ENCODE measurements around the gene RABGAP1L.
"Not testable (repeated sequence)": the region's sequence is repeated elsewhere in the genome, so short reads cannot be mapped to it uniquely, and the experiment has no call there.

RABGAP1L gene

DNA sequence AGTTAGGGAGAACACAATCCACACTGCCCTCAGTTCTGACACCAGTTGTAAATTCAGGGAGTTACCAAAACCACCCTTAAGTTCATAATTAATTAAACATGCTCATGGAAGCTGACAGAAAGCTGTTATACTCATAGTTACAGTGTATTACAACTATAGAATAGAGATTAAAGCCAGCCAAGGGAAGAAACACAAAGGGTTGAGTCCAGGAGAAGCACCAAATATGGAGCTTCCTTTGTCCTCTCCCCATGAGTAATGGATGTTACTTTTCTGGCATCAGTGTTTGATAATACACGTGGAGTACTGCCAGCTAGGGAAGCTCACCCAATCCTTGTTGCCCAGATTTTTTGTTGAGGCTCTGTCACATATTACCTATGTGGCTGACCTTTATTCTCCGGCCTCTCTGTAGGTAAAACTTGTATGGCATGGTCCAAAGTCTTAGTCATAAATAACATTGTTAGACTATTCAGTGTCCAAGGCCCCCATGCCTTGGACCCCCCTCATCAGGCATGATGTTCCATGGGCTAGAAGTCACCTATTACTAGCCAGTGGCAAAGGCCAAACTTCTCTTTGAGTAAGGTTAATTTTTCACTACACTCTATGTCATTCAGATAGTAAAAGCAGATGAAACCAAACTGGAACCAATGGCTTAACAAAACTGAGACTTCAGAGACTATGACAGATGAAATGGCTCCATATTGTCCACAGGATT lies 464.2 kb downstream of the RABGAP1L start:
- DNase-seq, result no peak

DNA sequence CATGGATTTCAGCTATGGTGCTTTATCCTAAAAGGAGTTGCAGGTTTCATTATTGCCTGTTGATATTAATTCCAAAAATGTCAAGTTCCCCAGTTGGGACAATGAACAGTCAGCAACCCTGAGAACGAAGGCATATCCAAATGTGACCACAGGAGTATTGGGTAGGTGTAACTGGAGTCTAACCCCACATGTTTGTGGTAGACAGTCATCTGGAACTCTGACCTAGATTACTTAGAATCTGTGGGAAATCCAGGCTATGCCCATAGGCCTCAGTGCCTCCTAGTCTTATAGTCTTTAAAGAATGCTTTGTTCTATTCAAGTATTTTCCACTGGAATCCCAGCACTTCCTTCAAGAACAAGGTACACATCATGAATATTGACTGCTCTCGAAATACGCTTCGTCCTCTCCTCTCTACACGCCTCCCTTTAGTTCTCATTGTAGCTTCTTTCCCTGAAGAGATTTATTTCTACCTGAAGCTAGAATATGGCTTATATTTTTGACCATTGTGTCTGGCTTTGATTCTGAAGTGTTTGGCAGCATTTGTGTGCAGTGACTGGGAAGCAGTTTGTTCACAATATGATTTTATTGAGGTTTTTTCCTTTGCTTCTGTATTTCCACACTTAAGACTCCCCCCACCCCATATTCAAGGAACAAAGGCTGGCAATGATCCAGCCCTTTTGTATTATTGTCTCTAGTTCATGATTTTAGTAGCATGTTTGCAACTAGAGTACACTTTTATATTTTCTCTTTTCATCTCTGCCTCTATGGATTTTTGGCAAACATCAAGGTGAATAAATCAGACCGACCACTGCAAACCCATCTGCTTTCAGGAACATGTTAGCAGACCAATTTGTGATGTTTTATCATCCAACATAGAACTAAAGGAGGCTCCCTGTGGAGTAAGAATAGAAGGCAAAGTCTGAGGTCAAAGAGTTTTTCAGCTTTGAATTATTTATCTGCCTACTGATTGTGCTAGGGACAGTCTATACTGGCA lies 467.0 kb downstream of the RABGAP1L start:
- no peak for DNase-seq

DNA sequence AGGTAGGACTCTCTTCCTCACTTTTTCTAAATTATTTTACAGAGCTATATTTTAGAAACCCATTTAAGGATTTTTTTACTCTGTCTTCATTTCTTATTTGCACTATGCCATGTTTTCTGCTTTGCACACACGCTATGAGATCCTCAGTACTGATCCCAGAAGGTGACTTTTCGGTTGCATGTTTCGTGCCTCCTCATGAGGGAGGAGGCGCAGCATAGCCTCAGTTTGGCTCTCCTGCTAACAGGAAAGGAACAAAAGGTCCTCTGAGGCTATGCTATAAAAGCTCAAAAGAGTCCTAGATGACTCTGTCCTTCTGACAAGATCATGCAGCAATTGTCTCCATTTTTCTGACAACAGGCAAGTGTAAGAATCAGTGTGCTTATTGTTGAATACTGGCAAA lies 478.2 kb downstream of the RABGAP1L start:
- no peak for DNase-seq

DNA sequence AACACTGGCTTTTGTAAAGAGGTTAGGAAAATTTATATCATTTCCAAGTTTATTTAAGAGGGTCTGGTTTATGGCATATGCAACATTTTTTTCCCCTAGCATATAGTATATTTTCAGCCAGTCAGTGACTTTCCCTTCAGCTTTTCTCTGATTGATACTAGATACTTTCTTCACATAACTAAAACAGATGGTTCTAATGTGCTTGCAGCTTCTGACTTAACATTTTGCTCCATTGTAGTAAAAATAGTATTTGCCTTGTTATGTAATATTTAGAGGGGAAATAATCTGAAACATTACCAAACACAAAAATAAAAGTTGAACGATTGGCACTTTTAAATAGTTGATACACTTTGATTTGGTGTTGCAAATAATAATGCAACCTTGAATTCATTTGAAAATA lies 480.1 kb downstream of the RABGAP1L start:
- DNase-seq, result no peak

DNA sequence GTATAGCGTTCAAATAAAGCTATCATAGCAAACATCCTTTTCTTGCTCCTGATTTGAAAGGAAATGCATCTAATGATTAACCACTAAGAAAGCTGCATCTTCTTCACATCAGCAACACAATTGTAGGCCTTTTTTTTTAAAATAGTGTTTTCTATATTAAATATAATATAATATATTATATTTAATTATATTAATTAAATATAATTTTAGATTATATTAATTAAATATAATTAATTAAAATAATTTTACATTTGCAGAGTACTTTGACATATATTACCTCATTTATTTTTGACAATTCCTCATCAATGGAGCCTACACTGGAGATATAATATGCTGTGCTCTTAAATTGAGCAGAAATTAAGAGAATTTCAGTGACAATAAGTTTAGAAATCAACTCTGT lies 481.5 kb downstream of the RABGAP1L start:
- DNase-seq, result no peak

DNA sequence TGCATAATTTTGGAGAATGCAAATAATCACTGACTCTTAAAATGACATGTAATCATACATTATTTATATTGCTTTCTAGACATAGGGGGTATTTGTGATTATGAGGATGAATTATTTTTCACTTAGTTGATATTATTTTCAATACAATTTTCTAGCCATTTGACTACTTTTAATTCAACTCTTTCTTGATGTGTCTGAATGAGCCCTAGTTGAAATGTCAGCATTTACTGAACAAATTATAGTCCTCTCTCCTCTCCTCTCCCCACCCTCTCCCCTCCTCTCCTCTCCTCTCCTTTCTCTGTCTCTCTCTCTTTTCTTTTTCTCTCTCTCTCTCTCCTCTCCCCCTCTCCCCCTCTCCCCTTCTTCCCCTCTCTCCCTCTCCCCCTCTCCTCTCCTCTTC lies 483.1 kb downstream of the RABGAP1L start:
- no peak for DNase-seq

DNA sequence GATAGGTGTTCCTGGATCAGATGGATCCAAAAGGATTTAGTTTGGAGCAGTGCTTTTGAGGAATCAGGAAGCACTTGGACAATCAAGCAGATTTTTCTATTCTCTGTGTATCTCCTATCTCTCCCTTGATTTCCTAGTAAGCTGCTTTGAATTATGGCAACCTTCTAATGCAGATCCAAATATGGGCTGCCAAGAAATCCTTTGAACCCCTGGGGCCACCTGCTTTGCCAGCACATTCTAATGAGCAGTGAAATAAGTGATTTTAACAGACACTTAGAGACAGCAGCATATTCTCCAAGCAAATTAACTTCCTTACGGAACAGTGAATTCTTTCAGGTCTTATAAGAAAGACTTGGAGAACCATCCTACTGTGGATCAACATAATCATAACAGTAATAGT lies 483.9 kb downstream of the RABGAP1L start:
- no peak for DNase-seq

DNA sequence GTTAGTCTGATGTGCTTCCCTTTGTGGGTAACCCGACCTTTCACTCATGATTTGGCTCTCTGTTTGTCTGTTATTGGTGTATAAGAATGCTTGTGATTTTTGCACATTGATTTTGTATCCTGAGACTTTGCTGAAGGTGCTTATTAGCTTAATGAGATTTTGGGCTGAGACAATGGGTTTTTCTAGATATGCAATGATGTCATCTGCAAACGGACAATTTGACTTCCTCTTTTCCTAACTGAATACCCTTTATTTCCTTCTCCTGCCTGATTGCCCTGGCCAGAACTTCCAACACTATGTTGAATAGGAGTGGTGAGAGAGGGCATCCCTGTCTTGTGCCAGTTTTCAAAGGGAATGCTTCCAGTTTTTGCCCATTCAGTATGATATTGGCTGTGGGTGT lies 490.3 kb downstream of the RABGAP1L start:
- not testable (repeated sequence) for DNase-seq

DNA sequence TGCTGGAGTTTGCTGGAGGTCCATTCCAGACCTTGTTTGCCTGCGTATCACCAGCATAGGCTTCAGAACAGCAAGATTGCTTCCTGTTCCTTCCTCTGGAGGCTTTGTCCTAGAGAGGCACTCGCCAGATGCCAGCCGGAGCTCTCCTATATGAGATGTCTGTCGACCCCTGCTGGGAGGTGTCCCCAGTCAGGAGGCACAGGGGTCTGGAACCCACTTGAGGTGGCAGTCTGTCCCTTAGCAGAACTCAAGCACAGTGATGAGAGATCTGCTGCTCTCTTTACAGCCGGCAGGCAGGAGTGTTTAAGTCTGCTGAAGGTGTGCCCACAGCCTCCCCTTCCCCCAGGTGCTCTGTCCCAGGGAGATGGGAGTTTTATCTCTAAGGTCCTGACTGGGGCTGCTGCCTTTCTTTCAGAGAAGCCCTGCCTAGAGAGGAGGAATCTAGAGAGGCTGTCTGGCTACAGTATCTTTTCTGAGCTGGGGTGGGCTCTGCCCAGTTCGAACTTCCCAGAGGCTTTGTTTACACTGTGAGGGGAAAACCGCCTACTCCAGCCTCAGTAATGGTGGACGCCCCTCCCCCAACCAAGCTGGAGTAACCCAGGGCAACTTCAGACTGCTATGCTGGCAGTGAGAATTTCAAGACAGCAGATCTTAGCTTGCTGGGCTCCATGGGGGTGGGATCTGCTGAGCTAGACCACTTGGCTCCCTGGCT lies 493.4 kb downstream of the RABGAP1L start:
- no peak for DNase-seq

DNA sequence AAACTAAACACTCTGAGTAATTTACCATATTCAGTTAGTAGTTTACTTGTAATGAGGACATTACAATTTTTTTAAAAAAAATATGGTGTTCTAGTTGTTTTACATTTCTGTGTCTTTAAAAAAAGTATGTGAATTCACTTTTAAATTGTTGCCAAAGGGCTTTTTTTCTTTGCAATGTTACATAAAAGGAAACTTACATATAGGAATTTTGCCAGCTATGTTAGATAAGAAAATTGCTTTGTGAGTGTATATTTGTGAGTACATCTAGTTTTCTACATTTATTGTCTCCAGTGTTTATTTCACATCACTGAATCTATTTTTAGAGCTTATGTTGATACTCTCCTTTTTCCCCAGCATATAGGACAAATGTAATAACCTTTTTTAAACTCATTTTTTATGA lies 495.2 kb downstream of the RABGAP1L start:
- no peak for DNase-seq

DNA sequence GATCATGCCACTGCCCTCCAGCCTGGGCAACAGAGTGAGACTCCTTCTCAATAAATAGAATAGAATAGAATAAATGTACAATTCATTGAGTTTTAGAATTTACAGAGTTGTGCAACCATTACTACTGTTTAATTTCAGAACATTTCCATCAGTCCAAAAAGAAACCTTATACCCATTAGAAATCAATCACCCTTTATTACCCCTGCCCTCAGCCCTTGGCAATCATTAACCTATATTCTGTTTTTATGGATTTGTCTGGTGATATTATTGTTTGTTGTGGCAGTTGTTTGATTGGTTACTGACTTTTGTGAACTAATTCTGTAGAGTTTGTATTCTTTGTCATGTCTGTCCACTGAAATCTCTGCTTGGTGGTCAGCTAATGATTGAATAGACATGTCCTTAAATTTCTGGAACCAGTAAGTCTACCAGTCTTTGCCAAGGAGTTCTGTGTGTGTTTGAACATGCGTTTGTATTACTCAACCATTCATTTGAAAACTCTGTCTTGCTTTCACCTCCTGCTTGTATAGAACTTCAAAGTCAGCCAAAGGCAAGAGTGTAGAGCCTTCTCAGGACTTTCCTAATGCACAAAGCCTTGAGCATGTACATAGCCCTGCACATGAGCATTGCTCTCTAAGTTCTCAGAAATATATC lies 497.2 kb downstream of the RABGAP1L start:
- DNase-seq, result no peak

DNA sequence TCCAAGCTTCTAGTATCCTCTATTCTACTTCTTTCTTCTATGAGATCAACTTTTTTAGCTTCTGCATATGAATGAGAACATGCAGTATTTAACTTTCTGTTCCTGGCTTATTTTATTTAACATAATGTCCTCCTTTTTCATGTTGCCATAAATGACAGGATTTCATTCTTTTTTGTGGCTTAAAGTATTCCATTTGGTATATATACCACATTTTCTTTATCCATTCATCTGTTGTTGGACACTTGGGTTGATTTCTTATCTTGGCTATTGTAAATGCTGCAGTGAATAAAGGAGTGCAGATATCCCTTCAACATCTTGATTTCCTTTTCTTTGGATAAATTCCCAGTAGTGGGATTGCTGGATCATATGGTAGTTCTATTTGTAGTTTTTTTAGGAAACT lies 498.1 kb downstream of the RABGAP1L start:
- no peak for DNase-seq

DNA sequence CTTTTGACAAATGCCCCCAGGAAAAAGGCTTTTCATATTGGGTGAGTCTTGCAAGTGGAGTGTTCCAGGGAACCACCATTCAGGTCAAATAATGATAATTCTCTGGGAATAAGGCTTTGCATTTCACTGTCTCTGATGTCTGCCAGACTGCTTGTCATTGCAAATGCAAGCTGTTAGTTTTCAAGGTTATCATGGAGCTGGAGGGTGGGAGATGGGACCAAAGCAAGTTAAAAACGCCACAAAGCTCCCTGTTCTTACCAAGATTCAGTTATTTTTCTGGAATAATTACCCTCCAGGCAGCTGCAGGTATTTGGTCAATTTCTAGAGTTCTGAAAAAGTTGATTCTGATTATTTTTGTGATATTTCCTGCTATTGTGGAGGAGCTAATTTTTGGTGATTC lies 498.6 kb downstream of the RABGAP1L start:
- no peak for DNase-seq

DNA sequence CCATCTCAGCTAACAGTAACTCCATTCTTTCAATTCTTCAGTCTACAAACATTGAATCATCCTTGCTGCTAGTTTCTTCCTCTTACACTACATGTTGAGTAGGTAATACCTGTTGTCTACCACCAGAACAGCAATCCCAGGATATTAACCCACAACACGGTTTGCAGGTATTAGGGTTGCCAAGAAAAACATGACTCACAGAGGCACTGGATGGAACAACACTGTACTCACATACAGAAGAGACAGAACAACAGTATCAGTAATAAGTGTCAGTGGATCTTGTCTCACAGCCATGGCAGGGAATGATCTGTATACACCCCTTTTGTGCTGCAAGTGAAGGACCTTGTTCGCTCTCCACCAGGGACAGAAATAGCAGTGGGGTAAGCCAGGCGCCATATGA lies 500.5 kb downstream of the RABGAP1L start:
- DNase-seq, result no peak

DNA sequence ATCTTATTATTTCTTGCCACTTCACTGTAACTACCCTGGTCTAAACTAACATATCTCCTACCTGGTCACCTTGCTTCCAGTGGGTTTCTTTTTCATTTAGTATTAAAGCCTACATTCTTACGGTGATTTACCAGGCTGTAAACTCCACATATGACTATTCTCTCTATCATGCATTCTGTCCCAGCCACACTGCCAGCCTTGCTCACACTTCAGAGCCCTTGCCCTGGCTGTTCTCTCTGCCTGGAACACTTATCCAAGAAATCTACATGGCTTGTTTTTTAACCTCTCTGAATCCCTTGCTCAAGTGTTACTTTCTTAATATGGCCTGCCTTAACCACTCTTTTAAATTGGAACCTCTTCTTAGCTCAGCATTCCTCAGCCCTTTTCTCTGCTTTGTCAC lies 501.2 kb downstream of the RABGAP1L start:
- DNase-seq, result no peak

DNA sequence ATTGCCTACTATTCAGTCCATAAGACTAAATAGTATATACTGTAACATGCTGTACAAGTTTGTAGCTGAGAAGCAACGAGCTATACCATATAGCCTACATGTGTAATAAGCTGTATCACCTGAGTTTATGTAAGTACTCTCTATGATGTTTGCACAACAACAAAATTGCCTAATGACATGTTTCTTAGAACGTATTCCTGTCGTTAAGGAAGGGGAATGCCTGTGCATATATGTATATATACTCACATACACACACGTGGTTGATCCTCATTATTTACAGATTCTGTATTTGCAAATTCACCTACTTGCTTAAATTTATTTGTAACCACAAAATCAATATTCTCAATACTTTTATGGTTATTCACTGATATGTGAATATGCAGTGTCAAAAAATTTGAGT lies 504.0 kb downstream of the RABGAP1L start:
- no peak for DNase-seq

DNA sequence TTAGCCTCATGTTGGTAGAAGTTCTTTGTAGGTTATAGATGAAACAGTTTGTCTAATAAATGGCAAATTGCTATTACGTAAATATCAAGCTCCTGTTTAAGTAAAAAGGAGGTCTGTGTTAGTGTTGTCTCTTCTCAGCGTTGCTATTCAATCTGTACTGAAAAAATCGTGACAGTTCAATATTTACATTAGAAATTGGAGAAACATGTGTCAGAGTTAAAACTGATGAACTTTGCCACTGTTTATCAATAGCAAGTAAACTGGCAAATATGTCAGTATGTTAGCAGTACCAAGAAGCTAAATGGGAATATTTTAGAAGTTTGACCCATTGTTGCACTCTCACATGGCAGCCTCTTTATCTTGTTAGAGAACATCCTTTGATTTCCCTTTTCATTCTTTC lies 506.9 kb downstream of the RABGAP1L start:
- no peak for DNase-seq

DNA sequence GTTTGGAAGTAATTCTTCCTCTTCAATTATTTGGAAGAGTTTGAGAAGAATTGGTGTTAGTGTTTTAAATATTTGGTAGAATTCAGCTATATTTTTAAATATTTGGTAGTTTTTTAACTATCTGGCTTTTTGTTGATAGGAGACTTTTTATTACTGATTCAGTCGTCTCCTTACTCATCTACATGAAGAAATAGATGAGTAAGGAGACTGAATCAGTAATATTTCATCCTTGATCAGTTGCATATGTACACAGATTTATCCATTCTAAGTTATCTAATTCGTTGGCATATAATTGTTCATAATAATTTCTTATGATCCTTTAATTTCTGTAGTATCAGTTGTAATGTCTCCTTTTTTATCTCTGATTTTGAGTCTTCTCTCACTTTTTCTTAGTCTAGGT lies 512.5 kb downstream of the RABGAP1L start:
- no peak for DNase-seq

DNA sequence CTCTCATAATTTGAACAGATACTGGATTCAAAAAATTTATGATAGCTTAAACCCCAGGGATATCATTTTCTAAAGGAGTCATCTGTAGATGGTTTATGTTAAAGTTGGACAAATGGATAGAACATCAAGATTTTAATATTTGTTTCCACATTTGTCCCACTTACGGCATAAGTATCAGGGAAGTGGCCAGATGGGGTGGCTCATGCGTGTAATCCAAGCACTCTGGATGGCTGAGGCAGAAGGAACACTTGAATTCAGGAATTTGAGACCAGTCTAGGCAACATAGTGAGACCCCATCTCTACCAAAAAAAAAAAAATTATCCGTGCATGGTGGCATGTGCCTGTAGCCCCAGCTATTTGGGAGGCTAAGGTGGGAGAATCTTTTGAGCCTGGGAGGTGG lies 517.5 kb downstream of the RABGAP1L start:
- DNase-seq, result no peak

DNA sequence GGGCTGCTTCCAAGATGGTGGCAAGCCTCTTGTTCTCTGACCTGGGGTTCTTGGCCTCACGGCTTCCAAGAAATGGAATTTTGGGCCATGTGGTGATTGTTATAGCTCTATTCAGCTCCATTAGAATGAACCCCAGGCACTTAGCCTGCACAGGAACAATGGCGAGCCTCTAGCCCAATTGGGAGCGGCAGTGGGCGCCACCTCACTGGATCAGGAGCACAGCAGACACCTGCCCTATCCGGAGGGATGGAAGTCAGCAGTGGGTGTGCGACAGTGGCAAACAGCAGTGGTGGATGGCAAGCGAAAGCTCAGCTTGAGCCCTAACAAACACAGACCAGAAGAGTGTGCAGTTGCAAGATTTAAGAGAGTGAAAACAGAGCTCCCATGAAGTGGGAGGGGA lies 519.3 kb downstream of the RABGAP1L start:
- no peak for DNase-seq

DNA sequence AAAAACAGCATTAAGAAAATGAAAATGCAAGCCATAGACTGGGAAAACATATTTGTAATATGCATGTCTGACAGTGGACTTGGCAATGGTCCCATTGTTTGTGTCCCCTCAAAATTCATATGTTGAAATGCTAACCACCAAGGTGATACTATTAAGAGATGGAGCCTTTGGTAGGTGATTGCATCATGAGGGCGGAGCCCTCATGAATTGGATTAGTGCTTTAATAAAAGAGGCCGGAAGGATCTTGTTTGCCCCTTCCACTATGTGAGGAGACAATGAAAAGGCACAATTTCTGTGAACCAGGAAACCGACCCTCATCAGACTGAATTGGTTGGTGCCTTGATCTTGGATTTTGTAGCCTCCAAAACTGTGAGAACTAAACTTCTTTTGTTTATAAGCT lies 520.8 kb downstream of the RABGAP1L start:
- DNase-seq, result no peak

DNA sequence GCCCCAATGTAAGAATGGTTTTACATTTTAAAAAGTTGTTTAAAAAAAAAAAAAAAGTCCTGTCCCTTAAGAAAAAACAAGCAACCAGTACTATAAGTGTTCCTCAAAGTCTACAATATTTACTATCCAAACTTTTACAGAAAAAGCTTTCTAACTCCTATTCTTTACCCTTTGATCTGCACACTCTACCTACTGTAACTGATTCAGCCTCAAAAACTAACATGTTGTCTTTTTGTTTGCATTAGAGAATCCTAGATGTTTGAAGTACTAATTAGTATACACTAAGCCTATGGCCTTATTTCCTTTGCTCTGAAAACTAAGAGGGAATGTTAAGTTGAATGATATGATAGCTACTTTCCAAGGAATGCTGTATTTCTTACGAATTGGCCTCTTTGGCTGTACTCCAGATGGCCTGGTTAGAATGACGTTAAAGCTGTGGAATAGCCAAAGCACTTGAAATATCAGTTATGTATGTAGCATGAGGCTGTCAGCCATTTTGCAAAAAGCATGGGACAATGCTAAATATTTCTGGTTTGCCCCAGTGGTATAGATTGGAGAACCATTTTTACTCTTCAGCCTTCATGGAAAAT lies 523.2 kb downstream of the RABGAP1L start:
- no peak for DNase-seq

DNA sequence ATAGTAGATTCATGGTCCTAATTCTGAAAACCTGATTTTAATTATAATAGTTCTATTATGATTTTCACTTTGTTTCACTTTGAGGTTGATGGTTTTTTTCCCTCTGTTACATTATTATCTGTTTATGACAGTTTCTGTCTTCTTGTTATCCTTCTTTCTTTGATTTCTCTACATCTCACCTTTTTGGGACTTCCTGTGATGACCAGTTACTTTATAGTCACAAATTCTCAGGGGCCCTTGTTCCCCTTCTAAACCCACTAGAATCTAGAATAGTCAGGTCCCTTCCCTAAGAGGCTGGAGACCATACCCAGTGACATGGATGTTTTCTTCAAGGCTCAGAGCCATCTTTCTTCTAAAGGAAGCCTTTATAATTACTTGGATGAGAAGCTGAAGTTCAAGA lies 526.9 kb downstream of the RABGAP1L start:
- no peak for DNase-seq
